ENCODE measurements around the gene NLK.
"Not testable (repeated sequence)": the region's sequence is repeated elsewhere in the genome, so short reads cannot be mapped to it uniquely, and the experiment has no call there.

Gene NLK

GRCh38 chr17:28239271-28239624, 196.8 kb downstream of the NLK start:
- no peak for DNase-seq (ENCODE audit: low read depth)
- TF ChIP-seq, protein P1, sequence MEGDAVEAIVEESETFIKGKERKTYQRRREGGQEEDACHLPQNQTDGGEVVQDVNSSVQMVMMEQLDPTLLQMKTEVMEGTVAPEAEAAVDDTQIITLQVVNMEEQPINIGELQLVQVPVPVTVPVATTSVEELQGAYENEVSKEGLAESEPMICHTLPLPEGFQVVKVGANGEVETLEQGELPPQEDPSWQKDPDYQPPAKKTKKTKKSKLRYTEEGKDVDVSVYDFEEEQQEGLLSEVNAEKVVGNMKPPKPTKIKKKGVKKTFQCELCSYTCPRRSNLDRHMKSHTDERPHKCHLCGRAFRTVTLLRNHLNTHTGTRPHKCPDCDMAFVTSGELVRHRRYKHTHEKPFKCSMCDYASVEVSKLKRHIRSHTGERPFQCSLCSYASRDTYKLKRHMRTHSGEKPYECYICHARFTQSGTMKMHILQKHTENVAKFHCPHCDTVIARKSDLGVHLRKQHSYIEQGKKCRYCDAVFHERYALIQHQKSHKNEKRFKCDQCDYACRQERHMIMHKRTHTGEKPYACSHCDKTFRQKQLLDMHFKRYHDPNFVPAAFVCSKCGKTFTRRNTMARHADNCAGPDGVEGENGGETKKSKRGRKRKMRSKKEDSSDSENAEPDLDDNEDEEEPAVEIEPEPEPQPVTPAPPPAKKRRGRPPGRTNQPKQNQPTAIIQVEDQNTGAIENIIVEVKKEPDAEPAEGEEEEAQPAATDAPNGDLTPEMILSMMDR (IDR thresholded peaks at IDR 0.05; ENCODE audit: insufficient read depth, low read depth, low read length, missing control alignments), result no peak
- no peak overlapping the region for H3K4me3 ChIP-seq (ENCODE audit: low read depth, low read length)

- TF ChIP-seq, protein P1 (IDR thresholded peaks at IDR 0.05; ENCODE audit: insufficient read depth, low read depth, low read length, missing control alignments), result no peak
- H3K4me3 ChIP-seq (ENCODE audit: low read depth, low read length), result no peak overlapping the region
- DNase-seq (ENCODE audit: low read depth), result no peak
These were observed 198.3 kb downstream of the NLK start for GRCh38 chr17:28240688-28241340.

DNA sequence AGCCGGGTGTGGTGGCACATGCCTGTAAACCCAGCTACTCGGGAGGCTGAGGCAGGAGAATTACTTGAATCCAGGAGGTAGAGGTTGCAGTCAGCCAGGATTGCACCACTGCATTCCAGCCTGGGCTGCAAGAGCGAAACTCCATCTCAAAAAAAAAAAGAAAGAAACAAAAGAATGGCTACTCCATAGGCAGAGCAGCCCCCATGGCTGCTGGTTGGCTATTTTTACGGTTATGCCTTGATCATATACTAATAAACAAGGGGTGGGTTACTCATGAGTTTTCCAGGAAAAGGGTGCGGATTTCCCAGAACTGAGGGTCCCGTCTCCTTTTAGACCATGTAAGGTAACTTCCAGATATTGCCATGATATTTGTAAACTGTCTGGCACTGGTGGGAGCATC, 200.3 kb downstream of the NLK start:
- DNase-seq (ENCODE audit: low read depth), result no peak
- TF ChIP-seq, protein P1 (IDR thresholded peaks at IDR 0.05; ENCODE audit: insufficient read depth, low read depth, low read length, missing control alignments), result no peak
- no peak overlapping the region for H3K4me3 ChIP-seq (ENCODE audit: low read depth, low read length)

DNA sequence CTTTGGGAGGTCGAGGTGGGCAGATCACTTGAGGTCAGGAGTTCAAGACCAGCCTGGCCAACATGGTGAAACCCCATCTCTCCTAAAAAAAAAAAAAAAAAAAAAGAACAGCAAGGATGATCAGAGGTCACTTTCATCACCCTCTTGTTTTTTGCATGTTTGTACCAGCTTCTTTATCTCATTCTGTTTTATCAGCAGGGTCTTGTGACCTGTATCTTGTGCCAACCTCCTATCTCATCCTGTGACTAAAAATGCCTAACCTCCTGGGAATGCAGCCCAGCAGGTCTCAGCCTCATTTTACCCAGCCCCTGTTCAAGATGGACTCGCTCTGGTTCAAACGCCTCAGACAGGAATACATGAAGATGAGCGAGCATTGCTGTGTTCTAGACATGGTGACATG, 200.8 kb downstream of the NLK start:
- DNase-seq (ENCODE audit: low read depth); H3K4me3 ChIP-seq (ENCODE audit: low read depth, low read length): not testable (repeated sequence)

DNA sequence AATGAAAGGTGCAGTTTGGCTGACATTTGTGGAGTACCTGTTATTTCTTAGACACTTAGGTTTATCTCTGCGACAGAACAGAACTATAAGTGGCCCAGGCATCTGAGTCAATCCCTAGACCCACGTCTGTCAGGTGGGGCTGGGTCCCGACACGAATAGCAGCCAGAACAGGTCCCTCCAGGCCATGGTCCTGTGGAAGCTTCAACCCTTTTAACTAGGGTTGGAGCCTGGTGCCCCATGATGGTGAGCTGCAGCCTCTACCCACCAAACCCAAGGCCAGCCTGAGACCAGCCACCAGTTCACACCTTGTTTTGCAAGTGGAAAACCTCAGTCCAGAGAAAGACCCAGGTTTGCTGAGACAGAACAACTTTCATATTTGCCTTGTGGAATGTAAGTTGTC, 202.0 kb downstream of the NLK start:
- no peak for DNase-seq (ENCODE audit: low read depth)
- TF ChIP-seq, protein P1 (IDR thresholded peaks at IDR 0.05; ENCODE audit: insufficient read depth, low read depth, low read length, missing control alignments), result no peak
- H3K4me3 ChIP-seq (ENCODE audit: low read depth, low read length), result no peak overlapping the region

All from GM12865 (cell line).